ENCODE measurements around the gene CHD1L. TPM values are rescaled to one million over a fixed set of nuclear protein-coding genes. Genes with fewer than 3 reads are reported as not detected.

Gene CHD1L
- total RNA-seq, 1 experiment from 2014 or later, result 64.2 TPM

DNA sequence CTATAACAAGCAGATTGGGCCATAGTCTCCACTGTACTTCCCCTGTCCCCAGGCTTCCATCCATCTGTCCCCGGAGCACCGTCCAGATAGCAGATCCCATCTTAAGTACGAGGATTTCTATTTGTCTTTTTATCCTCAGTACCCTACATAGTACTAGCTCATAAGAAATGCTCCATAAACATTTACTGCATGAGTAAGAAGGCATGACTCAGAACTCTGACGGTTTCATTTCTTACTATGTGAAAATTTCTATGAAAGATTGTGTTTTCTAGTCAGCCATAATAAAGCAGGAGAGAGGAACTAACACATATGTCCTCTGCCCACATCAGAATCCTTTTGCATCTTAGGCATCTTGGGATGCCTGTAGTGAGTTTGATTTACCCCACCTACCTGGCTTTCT lies 49.5 kb downstream of the CHD1L start:
- Histone ChIP-seq H2BK5ac (ENCODE audit: insufficient read length, low read length) (no peak overlapping the region), H3K56ac (ENCODE audit: insufficient read length, low read depth, low read length) (no peak overlapping the region), H3K79me1 (ENCODE audit: insufficient read depth, low read depth, low read length, poor library complexity, severe bottlenecking) (no peaks in the 10 kb centered on the region), H2AK5ac (ENCODE audit: insufficient read length, low read length) (no peak overlapping the region), H3K18ac (ENCODE audit: insufficient read length, low read depth, low read length) (no peak overlapping the region), H3K23me2 (ENCODE audit: insufficient read length, low read depth, low read length, poor library complexity, severe bottlenecking) (no peaks in the 10 kb centered on the region), H3K4ac (ENCODE audit: low read depth, low read length) (no peak overlapping the region), H2BK120ac (ENCODE audit: low read depth, low read length, poor library complexity, severe bottlenecking) (no peak overlapping the region), H3K9ac (ENCODE audit: extremely low read depth, insufficient read length, low read length) (no peak overlapping the region), H3K4me2 (ENCODE audit: insufficient read depth, insufficient read length, low read length) (no peak overlapping the region), H2BK20ac (ENCODE audit: low read depth, low read length, poor library complexity, severe bottlenecking) (no peak overlapping the region), H4K8ac (replicated peaks; ENCODE audit: insufficient read length, low read depth, low read length) (no peak overlapping the region), H3K27me3 (ENCODE audit: insufficient read depth, low read length) (no peaks in the 10 kb centered on the region), H3K23ac (ENCODE audit: insufficient read length, low read depth, low read length) (no peak overlapping the region), H3K9me3 (ENCODE audit: control insufficient read depth, low read depth, low read length) (peaks cover 6% of the 10 kb centered on the region), H4K5ac (ENCODE audit: insufficient read length, low read depth, low read length) (no peak overlapping the region), H4K91ac (ENCODE audit: insufficient read length, low read depth, low read length) (no peak overlapping the region), H2AFZ (ENCODE audit: low read length) (no peak overlapping the region), H3K14ac (ENCODE audit: insufficient read depth, low read length) (no peak overlapping the region), H2BK12ac (ENCODE audit: insufficient read length, low read depth, low read length) (no peak overlapping the region), H3K27ac (ENCODE audit: insufficient read length, low read depth, low read length) (no peak overlapping the region), H4K20me1 (ENCODE audit: control insufficient read depth, insufficient read depth, insufficient read length) (no peaks in the 10 kb centered on the region), H3T11ph (ENCODE audit: low read length) (no peak overlapping the region), H3K79me2 (ENCODE audit: insufficient read depth, low read length) (no peaks in the 10 kb centered on the region), H3K4me1 (ENCODE audit: insufficient read depth, low read length) (no peaks in the 10 kb centered on the region), H2BK15ac (ENCODE audit: low read depth, low read length) (no peak overlapping the region)
- Mint-ChIP-seq H3K27ac (no peak overlapping the region), H3K36me3 (ENCODE audit: insufficient read depth in 1 of 3, low read depth in 3 of 3) (peaks cover 89 to 99% (median 96%) of the 10 kb centered on the region in 3 experiments), H3K27me3 (ENCODE audit: low read depth) (no peaks in the 10 kb centered on the region), H3K9me3 (peaks cover 0 to 8% of the 10 kb centered on the region in 2 experiments; a peak in 2 of 5 replicates), H3K4me3 (no peak overlapping the region), H3K4me1 (no peaks in the 10 kb centered on the region)
- DNase-seq, result no peak
- TF ChIP-seq, protein P1, sequence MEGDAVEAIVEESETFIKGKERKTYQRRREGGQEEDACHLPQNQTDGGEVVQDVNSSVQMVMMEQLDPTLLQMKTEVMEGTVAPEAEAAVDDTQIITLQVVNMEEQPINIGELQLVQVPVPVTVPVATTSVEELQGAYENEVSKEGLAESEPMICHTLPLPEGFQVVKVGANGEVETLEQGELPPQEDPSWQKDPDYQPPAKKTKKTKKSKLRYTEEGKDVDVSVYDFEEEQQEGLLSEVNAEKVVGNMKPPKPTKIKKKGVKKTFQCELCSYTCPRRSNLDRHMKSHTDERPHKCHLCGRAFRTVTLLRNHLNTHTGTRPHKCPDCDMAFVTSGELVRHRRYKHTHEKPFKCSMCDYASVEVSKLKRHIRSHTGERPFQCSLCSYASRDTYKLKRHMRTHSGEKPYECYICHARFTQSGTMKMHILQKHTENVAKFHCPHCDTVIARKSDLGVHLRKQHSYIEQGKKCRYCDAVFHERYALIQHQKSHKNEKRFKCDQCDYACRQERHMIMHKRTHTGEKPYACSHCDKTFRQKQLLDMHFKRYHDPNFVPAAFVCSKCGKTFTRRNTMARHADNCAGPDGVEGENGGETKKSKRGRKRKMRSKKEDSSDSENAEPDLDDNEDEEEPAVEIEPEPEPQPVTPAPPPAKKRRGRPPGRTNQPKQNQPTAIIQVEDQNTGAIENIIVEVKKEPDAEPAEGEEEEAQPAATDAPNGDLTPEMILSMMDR (conservative IDR thresholded peaks at IDR 0.05), result no peak
- no CpG with 5 or more reads among the region's 4 CpGs for WGBS (ENCODE audit: extremely low coverage, insufficient read length, low lambda C conversion rate)
